Lung microvascular endothelial cell (primary cell): ENCODE results near the gene SPOCD1. TPM values are rescaled to one million over a fixed set of nuclear protein-coding genes. Genes with fewer than 3 reads are reported as not detected.

ENCODE experiments used
- DNase-seq, 2 donors: peaks; one replicate each; pipeline versions ENCODE4 v3.0.0 to v3.0.0-alpha.2; 2010; ENCODE audit warnings: low read depth in 2 of 2
- total RNA-seq: library from RNA; depleted of rRNA; stranded (reverse); fragments of >200 nt; gene quantifications from 2 replicates; pipeline ENCODE4 v1.2.1, GENCODE V29; 2014

SPOCD1 gene
- total RNA-seq, 1 donor from 2014 or later, result 0.99 TPM

DNA sequence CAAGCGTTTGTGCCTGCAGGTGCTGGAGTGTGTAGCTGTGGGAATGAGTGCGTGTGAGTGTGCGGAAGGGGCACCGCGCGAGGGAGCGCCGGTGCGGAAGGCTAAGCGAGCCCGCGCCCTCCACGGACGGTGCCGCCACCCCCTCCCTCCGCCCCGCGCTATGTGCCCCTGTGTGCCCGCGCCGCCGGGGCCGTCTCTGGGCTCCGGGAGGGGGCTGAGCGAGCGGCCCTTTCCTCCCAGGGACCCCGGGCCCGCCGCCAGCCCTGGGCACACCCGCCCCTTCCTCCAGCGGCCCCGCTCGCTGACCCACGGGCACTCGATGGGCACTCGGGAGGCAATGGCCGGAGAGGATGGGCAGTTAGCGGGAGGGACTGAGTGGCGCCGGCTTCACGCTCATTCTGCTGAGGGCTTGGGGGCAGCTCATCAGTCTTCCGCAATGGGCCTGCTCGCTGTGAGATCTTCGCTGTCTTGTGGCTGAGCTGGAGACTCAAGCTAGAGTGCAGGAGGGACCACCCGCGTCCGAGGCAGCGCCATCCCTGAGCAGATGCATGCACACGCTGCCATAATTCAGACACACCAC, 43.1 kb downstream of the SPOCD1 start:
- DNase-seq, result no peak

- peak in 1 of 2 donors; percentile 33 for DNase-seq
Measured at GRCh38 chr1:31771891-31772668, 43.7 kb downstream of the SPOCD1 start.

DNA sequence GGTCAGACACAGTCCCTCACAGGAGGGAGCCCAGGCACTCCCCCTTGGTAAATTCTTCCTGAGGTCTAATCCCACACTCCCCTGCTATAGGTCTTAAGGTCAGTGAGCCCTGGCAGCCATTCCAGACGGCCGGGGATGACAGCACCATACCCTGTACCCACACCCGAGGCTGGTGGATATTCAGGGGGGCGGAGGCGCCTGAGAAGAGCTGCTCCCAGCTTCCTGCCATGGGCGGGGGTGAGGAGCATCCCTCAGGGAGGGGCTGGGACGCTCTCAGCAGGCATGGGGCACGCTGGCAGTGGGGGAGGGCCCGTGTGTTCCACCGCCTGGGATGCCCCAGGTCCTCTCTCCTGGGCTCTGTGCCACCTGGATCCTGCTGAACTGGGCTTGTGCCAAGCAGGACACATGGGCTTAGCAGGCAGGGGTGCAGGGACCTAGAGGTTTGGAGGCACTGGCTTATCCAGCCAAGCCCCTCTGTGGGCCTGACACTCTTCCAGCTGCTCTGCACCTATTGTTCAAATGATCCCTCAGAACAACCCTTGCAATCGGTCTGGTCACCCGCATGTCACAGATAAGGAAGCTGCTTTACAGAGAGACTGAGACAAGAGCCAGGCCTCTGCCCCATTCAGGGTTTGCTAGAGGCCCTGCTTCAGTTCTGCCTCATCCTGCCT, 46.0 kb downstream of the SPOCD1 start:
- DNase-seq, result no peak

GRCh38 chr1:31768939-31769704, 46.7 kb downstream of the SPOCD1 start:
- no peak for DNase-seq

- no peak for DNase-seq
Measured at GRCh38 chr1:31768407-31768907, 47.4 kb downstream of the SPOCD1 start.

DNA sequence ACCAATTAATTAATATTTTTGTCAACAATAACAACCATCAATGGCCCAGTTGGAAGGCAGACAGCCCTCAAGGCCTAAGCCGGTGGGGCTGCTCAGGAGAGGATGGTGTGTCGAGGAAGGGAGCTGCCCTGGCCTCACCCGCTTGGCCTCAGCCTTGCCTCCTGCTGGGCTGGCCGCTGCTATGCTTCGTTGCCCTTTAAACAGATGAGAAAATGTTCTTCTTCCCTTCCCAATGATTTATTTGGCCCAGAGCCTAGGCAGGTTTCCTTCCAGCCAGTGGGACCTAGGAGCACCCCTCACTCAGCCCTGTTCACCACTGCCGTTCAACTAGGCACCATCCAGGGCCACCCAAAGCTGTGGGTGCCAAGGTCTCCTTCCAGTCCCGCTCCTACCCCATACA, 48.6 kb downstream of the SPOCD1 start:
- no peak for DNase-seq

GRCh38 chr1:31765516-31765915, 50.3 kb downstream of the SPOCD1 start:
- DNase-seq, result no peak

- peak; percentile 40 to 64 for DNase-seq
Measured at GRCh38 chr1:31765041-31765467, 50.8 kb downstream of the SPOCD1 start.

DNA sequence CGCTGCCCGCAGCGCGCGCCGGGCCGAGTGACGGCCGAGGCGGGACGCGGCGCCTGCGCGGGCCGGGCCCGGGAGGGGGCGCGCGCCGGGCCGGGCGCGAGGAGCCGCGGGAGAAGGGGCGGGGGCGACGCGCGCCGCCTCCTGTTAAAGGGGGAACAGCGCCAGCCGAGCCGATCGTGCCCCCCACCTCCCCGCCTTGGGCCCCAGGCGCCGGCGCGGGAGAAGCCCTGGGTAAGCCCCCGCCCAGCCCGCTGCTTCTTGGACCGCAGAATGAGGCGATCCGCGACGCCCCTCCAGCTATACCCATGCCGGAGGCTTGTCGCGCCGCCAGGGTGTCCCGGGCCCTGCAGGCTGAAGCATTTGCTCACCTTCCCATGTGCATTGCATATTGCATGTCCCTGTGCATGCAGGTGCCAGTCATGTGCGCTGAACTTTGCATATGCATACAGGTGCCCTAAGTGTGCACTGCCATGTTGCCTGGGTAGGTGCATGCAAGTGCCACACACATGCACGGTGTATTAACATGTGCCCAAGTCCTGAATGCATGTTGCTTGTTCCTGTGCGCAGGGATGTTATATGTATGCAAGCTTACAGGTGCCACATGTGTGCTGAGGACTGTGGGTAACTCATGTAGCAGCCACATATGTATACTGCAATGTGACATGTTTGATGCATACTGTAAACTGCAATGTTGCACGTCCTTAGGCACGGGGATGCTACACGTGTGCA, 51.3 kb downstream of the SPOCD1 start, which contains the start of gene ADGRB2:
Gene ADGRB2 (minus strand): TSS at position 29 of the 729 bp plus-strand sequence. CDS start 7,119 bp downstream, outside the sequence.
- no peak for DNase-seq

GRCh38 chr1:31763671-31764311, 52.0 kb downstream of the SPOCD1 start:
- DNase-seq, result no peak

- peak; percentile 40 to 57 for DNase-seq
Measured at GRCh38 chr1:31762726-31763670, 52.8 kb downstream of the SPOCD1 start.

- DNase-seq, result no peak
Measured at GRCh38 chr1:31762323-31762722, 53.5 kb downstream of the SPOCD1 start.

- no peak for DNase-seq
Measured at GRCh38 chr1:31761883-31762282, 53.9 kb downstream of the SPOCD1 start.

DNA sequence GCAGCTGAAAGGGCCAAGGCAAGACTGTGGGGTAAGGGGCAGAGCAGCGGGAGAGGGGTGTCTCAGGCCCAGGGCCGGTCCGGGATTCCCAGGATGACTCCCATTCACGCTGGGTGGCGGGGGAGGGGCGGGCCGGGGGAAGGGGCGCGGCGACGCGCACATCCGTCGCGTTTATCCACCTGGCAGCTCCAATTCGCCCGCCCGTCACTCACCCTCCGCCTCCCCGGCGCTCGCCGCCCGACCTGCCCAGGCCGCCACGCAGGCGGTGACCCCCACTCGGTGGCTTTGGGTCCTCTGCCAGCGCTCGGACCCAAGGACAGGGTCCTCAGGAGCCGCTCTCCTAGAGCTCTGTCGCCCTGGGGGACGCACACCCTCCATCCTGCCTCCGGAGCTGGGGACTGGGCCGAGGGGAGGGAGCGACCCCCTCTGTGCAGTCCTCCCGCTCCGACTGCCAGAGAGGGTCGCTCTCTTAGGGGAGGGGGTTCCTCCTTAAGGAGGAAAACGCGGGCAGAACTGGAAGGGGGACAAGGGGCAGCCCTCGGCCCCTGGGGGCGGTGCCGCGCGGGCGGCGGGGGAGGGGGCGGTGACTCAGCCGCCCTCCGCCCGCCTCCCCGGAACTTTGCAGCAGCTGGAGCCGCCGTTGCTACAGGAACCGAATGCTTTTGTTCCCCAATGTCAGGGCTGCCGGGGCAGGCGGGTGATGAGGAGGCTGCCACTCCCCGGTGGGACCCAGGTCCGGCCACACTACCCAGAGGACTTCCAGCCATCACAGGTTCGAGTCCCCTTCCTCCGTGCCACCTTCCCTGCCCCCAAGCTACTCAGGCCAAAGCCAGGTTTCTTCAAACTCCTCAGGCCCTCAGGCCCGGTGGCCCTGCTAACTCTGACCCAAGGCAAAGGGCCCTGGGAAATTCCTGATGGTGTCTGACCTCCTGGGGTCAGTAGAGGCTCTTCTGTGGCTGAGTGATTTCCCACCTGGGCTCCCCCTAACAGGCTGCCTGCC, 55.1 kb downstream of the SPOCD1 start:
- peak in 1 of 2 donors; percentile 48 for DNase-seq

- no peak for DNase-seq
Measured at GRCh38 chr1:31759298-31760023, 56.4 kb downstream of the SPOCD1 start.

DNA sequence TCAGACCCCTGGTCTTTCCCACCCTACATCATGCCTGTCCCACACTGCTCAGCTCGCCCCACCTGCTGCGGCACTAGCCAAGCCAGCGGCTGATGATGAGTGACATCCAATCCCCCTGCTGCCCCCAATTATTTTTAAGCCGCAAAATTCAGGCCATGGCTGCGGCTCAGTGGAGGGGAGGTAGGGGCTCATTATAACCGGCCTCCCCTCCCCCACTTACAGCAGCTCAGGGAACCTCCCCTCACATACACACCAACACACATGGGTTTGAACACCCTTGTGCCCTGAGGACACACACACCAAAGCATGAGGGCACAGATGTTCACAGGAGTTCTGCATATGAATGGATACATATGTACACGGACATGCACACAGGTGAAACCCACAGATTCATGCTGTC, 57.0 kb downstream of the SPOCD1 start:
- DNase-seq, result no peak

GRCh38 chr1:31757989-31758388, 57.8 kb downstream of the SPOCD1 start:
- no peak for DNase-seq
